Inferior parietal cortex (tissue), 1 donor: ENCODE results near the gene TMEM120B.

Experiments used
- DNase-seq: peaks from one replicate; pipeline ENCODE4 v3.0.0-alpha.2; 2016; ENCODE audit errors: extremely low spot score

TMEM120B gene

DNA sequence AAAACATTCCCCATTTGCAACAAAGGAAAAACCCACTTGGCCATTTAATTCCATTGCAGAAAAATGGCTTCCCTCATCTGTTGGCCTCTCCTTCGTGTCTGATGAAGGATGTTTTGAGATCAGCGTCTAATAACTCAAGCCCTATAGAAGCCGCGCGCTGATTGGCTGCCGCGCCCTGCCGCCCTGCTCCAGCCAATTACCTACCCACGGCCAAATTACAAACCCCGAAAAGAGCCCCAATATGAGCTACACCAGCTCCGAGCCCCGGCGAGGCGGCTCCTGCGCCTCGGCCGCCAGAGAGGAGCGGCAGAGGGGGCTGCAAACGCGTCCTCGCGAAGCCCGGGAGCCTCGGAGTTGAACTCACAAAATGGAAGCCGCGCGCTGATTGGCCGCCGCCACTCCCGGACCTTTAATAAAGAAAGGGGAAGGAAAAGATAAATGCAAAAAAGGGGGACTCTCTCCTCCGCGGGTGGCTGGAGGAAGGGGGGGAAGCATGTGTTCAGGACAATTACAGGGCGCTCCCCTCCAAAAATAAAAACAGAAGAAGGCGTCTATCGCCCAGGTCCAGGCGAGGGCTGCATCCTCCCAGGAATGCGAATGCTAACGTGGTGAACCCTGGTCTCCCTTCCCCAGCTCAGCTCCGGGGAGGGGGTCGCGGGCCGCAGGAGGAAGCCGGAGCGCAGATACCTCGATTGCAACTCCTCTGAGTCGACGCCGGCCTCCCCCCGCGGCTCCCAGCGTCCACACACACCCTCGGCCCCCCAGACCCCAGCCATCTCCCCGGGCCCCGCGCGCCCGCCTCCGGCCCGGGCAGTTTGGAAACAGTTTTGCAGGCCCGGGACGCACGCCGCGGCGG lies 90.5 kb downstream of the TMEM120B start:
- peak; percentile 95 for DNase-seq

DNA sequence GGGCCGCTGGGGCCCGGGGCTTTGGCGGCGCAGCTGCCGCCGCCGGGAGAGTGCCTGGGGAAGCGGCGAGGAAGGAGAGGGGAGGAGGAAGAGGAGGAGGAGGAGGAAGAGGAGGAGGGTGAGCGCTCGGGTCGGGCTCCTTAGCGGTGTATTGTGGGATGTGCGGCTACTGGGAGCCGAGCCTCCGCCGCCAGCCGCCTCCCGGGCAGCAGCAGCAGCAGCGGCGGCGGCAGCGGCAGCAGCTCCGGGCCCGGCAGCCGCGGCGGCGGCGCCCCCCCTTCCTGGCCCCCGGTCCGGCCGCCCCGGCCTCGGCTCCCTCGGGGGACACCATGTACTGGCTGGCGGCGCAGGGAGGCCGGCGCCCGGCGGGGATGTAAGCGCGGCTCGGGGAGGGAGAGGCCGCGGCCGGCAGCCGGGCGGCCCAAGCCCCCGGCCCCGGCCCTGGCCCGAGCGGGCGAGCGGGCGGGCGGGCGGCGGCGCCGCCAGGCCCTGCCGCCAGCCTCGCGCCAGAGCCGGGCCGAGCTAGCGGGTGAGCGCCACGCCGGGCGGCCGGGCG lies 91.4 kb downstream of the TMEM120B start, which contains the start of gene SETD1B:
Gene SETD1B, plus strand, starts transcription at position 149 of the 556 bp plus-strand sequence. CDS start 729 bp downstream, outside the sequence.
- DNase-seq: peak; percentile 27

GRCh38 chr12:121804417-121805111 lies 92.0 kb downstream of the TMEM120B start:
- DNase-seq: peak; percentile 14

- peak; percentile 4 for DNase-seq
Measured at GRCh38 chr12:121805171-121806008, 92.8 kb downstream of the TMEM120B start.

GRCh38 chr12:121806009-121806545 lies 93.5 kb downstream of the TMEM120B start:
- DNase-seq: no peak

DNA sequence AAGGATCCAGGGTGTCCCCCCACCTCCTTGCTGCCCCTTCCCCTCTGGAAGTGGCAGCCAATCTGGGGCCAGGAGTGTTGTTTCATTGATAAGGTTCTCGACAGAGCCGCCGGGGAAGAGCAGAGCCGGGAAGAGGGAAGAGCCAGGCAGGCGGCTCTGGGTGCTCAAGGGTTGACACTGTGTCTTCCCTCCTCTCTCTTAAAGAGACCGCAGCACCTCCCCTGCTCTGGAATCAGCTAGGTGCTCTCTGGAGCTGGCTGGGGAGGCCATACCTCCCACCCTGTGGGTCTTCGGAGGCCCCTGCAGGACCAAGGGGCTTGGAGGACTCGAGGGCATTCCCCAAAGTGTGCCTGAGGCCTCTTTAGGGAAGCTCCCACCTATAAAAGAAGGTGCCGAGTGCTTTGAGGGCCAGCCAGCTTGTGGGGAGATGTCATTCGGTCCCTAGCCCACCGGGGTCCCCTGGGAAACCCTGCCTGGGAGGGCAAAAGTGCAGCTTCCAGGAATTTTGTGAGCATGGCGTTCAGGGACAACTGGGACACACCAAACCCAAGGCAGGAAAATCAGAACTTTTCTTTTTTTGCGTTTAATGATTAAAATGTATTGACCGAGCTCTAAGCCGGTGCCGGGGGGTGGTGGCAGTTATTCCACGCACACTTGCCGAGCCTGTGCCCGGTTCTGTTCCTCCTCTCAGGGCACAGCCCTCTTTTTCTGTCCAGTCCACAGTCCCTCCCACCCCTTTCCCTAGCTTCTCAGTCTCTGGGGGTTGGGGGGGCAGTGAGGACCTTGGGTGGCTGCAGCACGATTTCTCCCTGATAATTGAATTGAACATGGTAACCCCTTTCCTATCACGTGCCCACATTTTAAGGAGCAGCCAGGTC lies 94.2 kb downstream of the TMEM120B start:
- peak; percentile 16 for DNase-seq

- DNase-seq: no peak
Measured at GRCh38 chr12:121807642-121808347, 95.2 kb downstream of the TMEM120B start.

- DNase-seq: no peak
Measured at GRCh38 chr12:121808623-121809022, 96.1 kb downstream of the TMEM120B start.

DNA sequence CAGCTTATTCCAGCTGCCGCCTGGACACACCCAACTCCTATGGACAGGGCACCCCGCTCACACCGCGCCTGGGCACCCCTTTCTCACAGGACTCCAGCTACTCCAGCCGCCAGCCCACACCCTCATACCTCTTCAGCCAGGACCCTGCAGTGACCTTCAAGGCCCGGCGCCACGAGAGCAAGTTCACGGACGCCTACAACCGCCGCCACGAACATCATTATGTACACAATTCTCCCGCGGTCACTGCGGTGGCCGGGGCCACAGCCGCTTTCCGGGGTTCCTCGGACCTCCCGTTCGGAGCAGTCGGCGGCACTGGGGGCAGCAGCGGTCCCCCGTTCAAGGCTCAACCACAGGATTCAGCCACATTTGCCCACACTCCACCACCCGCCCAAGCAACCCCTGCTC lies 97.2 kb downstream of the TMEM120B start:
- no peak for DNase-seq

DNA sequence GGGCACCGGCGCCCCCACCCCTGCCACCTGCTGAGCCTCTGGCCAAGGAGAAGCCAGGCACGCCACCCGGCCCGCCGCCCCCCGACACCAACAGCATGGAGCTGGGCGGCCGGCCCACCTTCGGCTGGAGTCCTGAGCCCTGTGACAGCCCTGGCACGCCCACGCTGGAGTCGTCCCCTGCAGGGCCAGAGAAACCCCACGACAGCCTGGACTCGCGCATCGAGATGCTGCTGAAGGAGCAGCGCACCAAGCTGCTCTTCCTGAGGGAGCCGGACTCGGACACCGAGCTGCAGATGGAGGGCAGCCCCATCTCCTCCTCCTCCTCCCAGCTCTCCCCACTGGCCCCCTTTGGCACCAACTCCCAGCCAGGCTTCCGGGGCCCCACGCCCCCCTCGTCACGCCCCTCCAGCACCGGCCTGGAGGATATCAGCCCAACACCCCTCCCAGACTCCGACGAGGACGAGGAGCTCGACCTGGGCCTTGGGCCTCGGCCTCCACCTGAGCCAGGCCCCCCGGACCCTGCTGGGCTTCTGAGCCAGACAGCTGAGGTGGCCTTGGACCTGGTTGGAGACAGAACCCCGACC lies 97.8 kb downstream of the TMEM120B start:
- DNase-seq: no peak

- DNase-seq: no peak
Measured at GRCh38 chr12:121810833-121811433, 98.4 kb downstream of the TMEM120B start.

DNA sequence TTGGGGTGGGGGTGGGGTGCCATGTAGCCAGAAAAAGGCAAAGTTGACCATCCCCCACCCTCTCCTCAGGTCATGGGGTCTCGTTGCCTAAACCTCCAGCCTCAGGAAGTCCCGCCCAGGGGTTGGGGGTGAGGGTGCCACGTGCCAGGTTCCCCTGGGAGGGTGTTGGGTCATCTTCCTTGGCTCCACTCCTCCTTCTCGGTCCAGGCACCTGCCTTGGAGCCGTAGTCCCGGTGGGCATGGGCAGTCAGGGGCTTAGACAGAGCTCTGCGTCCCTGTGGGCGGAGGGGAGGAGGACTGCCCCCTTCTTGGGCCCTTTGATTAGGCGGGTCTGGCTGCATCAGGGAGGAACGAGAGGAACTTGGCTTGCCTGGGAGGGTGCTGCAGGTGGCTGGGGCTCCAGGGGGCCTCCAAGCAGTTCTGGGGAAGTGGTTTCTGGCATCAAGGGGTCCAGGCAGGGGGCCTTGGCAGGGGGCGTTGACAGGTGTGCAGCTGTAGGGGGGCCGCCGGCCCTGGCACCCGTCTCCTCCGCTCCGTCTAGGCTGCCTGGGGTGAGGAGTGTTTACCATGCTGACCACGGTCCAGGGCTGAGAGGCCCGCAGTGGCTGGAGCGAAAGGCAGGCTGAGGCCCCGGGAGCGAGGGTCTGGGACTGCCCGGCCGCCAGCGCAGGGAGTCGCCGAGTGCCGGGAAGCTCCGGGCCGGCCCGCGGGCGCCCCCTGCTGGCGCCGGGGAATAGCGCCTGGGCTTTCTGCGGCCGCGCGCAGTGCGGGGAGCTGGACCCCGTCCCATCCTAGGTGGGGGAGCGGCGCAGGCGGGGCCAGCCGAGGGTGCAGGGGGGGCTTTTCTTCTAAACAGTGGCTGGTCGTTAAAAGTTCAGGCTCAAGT lies 99.1 kb downstream of the TMEM120B start:
- peak; percentile 67 for DNase-seq

GRCh38 chr12:121812320-121812871 lies 99.8 kb downstream of the TMEM120B start:
- peak; percentile 19 for DNase-seq

GRCh38 chr12:121812921-121813896 lies 100.7 kb downstream of the TMEM120B start:
- DNase-seq: no peak

- DNase-seq: no peak
Measured at GRCh38 chr12:121813951-121814350, 101.4 kb downstream of the TMEM120B start.

- no peak for DNase-seq
Measured at GRCh38 chr12:121814429-121815119, 102.0 kb downstream of the TMEM120B start.
